ENCODE measurements around the gene C11orf52.
"Not testable (repeated sequence)": the region's sequence is repeated elsewhere in the genome, so short reads cannot be mapped to it uniquely, and the experiment has no call there.

C11orf52 gene

GRCh38 chr11:111913031-111913861, 5.5 kb upstream of the C11orf52 start:
- DNase-seq = no peak

- DNase-seq = no peak
Measured at GRCh38 chr11:111913997-111914396, 4.7 kb upstream of the C11orf52 start.

GRCh38 chr11:111916768-111917167, 1.9 kb upstream of the C11orf52 start:
- DNase-seq = no peak

- DNase-seq = no peak
Measured at GRCh38 chr11:111917312-111917711, 1.4 kb upstream of the C11orf52 start.

GRCh38 chr11:111917788-111918187, 925 bp upstream of the C11orf52 start:
- DNase-seq = no peak

- no peak for DNase-seq
Measured at GRCh38 chr11:111920908-111921307, 2.2 kb downstream of the C11orf52 start.

GRCh38 chr11:111921541-111922230, 3.0 kb downstream of the C11orf52 start:
- DNase-seq = no peak

- no peak for DNase-seq
Measured at GRCh38 chr11:111922803-111923202, 4.1 kb downstream of the C11orf52 start.

GRCh38 chr11:111923351-111923788, 4.7 kb downstream of the C11orf52 start:
- no peak for DNase-seq

- no peak for DNase-seq
Measured at GRCh38 chr11:111923951-111924350, 5.2 kb downstream of the C11orf52 start.

- no peak for DNase-seq
Measured at GRCh38 chr11:111925953-111926352, 7.2 kb downstream of the C11orf52 start.

- peak; percentile 99 for DNase-seq
Measured at GRCh38 chr11:111926505-111927391, 8.0 kb downstream of the C11orf52 start.

GRCh38 chr11:111930472-111930871, 11.8 kb downstream of the C11orf52 start:
- no peak for DNase-seq

- DNase-seq = no peak
Measured at GRCh38 chr11:111932611-111932950, 13.9 kb downstream of the C11orf52 start.

GRCh38 chr11:111933176-111933575, 14.5 kb downstream of the C11orf52 start:
- not testable (repeated sequence) for DNase-seq

- DNase-seq = no peak
Measured at GRCh38 chr11:111933872-111934271, 15.2 kb downstream of the C11orf52 start.

GRCh38 chr11:111934306-111934705, 15.6 kb downstream of the C11orf52 start:
- DNase-seq = no peak

GRCh38 chr11:111935317-111936039, 16.8 kb downstream of the C11orf52 start:
- no peak for DNase-seq

GRCh38 chr11:111936040-111936540, 17.4 kb downstream of the C11orf52 start:
- DNase-seq = no peak

GRCh38 chr11:111937461-111937769, 18.7 kb downstream of the C11orf52 start:
- no peak for DNase-seq

GRCh38 chr11:111937844-111938243, 19.1 kb downstream of the C11orf52 start:
- DNase-seq = no peak

GRCh38 chr11:111938687-111939160, 20.0 kb downstream of the C11orf52 start:
- DNase-seq = peak; percentile 8

All from activated effector memory CD4-positive, alpha-beta T cell treated with Interleukin-2 at 50 U/mL for 16 hours (primary cell).